D721Med (cell line): Measurements from ENCODE around the gene ZNF770.

Experiments used
- DNase-seq: peaks from one replicate; pipeline ENCODE4 v3.0.0; 2011; ENCODE audit warnings: low spot score; ENCODE audit not compliant: insufficient read length
- FAIRE-seq: peaks from 2 replicates; lab custom pipeline; 2011; peaks lifted over from hg19 to GRCh38; lab: Jason Lieb, UNC
- TF ChIP-seq, protein P1 (sequence below): IDR thresholded peaks from 2 replicates; pipeline ENCODE4 v1.5.1; 2012; ENCODE audit warnings: mild to moderate bottlenecking, control low read depth; ENCODE audit not compliant: insufficient read depth; ENCODE audit errors: missing control alignments

The ZNF770 gene

DNA sequence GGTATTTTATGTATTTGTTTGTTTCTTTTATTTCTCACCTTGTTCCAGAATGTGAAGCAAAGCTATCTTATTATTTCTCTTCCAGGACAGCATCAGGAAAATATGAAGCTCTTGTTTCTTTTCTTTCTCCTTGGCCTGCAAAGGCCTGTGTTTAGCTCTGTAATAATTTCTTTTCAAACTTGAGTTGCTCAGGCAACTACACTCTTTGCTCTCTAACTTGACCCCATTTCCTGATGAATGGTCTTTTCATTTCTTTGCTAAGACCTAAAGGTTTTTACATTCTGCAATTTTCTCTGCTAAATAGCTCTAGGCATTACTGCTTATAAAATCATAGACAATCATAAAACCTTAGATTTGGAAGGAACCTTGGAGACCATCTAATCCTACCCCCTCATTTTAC is 26.2 kb upstream of the ZNF770 start:
- DNase-seq (no peak), FAIRE-seq (no peak)
- TF ChIP-seq, protein P1, sequence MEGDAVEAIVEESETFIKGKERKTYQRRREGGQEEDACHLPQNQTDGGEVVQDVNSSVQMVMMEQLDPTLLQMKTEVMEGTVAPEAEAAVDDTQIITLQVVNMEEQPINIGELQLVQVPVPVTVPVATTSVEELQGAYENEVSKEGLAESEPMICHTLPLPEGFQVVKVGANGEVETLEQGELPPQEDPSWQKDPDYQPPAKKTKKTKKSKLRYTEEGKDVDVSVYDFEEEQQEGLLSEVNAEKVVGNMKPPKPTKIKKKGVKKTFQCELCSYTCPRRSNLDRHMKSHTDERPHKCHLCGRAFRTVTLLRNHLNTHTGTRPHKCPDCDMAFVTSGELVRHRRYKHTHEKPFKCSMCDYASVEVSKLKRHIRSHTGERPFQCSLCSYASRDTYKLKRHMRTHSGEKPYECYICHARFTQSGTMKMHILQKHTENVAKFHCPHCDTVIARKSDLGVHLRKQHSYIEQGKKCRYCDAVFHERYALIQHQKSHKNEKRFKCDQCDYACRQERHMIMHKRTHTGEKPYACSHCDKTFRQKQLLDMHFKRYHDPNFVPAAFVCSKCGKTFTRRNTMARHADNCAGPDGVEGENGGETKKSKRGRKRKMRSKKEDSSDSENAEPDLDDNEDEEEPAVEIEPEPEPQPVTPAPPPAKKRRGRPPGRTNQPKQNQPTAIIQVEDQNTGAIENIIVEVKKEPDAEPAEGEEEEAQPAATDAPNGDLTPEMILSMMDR = no peak

DNA sequence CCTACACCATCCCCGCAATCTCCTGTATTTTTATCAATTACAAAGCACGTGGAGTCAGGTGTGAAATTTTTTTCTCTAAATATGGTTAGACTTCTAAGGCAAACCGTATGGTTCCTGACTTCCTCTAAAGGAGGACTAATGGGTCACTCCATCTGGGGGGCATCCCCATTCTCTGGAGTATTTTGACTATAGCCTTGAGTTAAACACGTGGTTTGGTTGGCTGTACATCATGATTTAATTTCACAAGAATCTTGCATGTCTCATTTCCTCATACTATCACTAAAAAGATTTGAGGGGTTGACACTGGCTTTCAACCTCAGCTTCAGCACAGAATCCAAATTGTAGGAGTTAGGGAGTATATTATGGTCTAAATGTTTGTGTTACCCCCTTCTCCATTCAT is 25.3 kb upstream of the ZNF770 start:
- TF ChIP-seq, protein P1 = no peak
- no peak for DNase-seq
- no peak for FAIRE-seq

DNA sequence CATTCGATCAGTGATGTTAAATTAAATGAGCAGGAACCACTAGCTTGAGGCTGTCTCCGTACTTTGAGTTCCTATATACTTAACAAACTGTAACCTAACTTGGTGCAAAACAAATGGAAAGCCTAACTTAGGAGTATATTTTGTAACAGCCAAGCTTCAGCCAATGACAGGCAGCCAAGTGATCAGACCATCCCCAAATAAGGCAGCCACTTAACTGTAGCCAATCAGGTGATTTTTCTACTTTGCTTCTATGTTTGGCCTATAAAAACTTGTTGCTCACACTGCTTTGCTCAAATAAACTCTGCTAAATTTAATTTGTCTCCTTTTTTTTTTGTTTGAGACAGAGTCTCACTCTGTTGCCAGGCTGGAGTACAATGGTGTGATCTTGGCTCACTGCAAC is 19.3 kb upstream of the ZNF770 start:
- no peak for FAIRE-seq
- TF ChIP-seq, protein P1 = no peak

DNA sequence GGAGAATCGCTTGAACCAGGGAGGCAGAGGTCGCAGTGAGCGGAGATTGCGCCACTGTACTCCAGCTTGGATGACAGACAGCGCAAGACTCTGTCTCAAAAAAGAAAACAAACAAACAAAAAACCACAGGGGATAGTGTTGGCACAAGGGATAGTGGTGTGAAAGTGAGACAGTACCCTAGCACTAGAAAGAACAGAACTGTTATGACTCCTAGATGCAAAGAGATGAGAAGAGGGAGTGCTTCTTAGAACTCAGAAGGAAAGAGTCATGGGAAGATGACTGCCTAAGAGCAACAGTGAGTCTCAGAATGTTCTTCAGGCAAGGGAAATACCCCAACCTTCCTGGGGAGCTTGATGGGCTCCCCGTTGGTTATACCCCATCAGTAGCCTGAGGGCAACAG is 17.8 kb upstream of the ZNF770 start:
- TF ChIP-seq, protein P1 = no peak
- DNase-seq (no peak), FAIRE-seq (no peak)

More for the DNA sequence above, 19.3 kb upstream of the ZNF770 start:
- DNase-seq = no peak

DNA sequence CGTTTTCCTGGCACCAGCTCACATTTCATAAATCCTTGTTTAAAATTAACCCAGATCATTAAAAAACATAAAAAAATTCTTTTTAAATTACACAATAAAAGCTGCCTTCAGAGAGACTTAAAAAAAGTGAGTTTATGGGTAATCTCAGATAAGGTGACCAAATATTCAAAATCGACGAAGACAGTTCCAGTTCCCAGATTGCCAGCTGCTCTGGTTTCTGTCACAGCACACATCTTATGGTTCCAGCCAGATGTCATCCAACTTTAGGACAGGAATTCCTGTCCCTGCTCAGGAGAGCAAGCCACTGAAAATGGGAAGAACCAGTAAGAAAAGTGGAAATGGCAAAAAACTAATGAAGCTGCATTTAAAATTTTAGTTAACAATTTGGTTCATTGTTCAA is 15.8 kb upstream of the ZNF770 start:
- TF ChIP-seq, protein P1 = no peak
- FAIRE-seq (no peak), DNase-seq (no peak)

DNA sequence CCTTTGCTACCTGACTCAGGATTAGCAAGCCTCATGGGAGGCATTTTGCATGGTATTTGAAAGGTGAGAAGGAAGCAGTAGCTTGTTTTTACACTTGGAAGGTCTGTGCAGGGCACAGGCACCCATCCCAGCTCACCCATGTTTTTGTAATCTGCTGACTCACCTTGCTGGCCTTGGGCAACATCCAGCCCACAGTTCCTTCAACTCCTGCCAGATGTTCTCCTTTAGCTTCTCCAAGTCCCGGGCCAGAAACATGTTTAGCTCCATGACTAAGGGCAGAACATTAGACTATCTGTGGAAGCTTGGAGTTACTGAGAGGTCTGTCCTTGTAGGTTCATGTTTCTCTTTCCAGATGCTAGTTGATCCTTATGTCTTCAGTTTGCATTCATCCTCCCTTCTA is 12.4 kb upstream of the ZNF770 start:
- TF ChIP-seq, protein P1 = no peak
- FAIRE-seq (no peak), DNase-seq (no peak)

DNA sequence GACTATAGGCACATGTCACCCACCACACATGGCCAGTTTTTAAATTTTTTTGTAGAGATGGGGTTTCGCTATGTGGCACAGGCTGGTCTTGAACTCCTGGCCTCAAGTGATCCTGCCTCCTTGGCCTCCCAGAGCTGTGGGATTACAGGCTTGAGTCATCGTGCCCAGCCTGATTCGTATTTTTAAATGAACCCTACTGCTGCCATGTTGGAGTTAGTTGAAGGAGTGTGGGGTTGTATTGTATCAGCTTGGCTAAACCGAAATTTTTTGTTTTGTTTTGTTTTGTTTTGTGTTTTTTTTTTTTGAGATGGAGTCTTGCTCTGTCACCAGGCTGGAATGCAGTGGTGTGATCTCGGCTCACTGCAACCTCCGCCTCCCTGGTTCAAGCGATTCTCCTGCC is 11.8 kb upstream of the ZNF770 start:
- DNase-seq (no peak), FAIRE-seq (no peak)
- TF ChIP-seq, protein P1 = no peak
